H9 (cell line): ENCODE data around the gene SF3A1. TPM values are rescaled to one million over a fixed set of nuclear protein-coding genes. Genes with fewer than 3 reads are reported as not detected.

Source experiments
- DNase-seq: peaks from one replicate; pipeline ENCODE4 v3.0.0-alpha.2; 2017
- H2AFZ ChIP-seq: one replicate; pipeline ENCODE4 v1.6.1; 2013; ENCODE audit warnings: mild to moderate bottlenecking, low read length, control low read depth, moderate library complexity
- H2AK5ac ChIP-seq: 2 replicates; pipeline ENCODE4 v1.6.1; 2013; ENCODE audit warnings: low read length, control low read depth, mixed read lengths; ENCODE audit not compliant: insufficient read length
- H2BK120ac ChIP-seq: one replicate; pipeline ENCODE4 v1.6.1; 2013; ENCODE audit warnings: low read depth, mild to moderate bottlenecking, low read length, control low read depth, inconsistent platforms; ENCODE audit not compliant: poor library complexity, severe bottlenecking
- H2BK12ac ChIP-seq: 2 replicates; pipeline ENCODE4 v1.6.1; 2013; ENCODE audit warnings: low read length, control low read depth, mixed read lengths, low read depth; ENCODE audit not compliant: insufficient read length
- H2BK15ac ChIP-seq: 2 replicates; pipeline ENCODE4 v1.6.1; 2013; ENCODE audit warnings: low read depth, low read length, control low read depth
- H2BK20ac ChIP-seq: one replicate; pipeline ENCODE4 v1.6.1; 2013; ENCODE audit warnings: low read depth, mild to moderate bottlenecking, low read length, control low read depth, inconsistent platforms; ENCODE audit not compliant: poor library complexity, severe bottlenecking
- H2BK5ac ChIP-seq: 2 replicates; pipeline ENCODE4 v1.6.1; 2013; ENCODE audit warnings: low read length, control low read depth, mixed read lengths; ENCODE audit not compliant: insufficient read length
- H3K14ac ChIP-seq: 2 replicates; pipeline ENCODE4 v1.6.1; 2013; ENCODE audit warnings: low read length, control low read depth; ENCODE audit not compliant: insufficient read depth
- H3K18ac ChIP-seq: 2 replicates; pipeline ENCODE4 v1.6.1; 2013; ENCODE audit warnings: low read depth, mild to moderate bottlenecking, mixed read lengths, low read length, control low read depth; ENCODE audit not compliant: insufficient read length
- H3K23ac ChIP-seq: 2 replicates; pipeline ENCODE4 v1.6.1; 2013; ENCODE audit warnings: low read length, control low read depth, mixed read lengths, low read depth; ENCODE audit not compliant: insufficient read length
- H3K23me2 ChIP-seq: 2 replicates; pipeline ENCODE4 v1.6.1; 2013; ENCODE audit warnings: low read depth, mild to moderate bottlenecking, mixed read lengths, low read length, control low read depth; ENCODE audit not compliant: insufficient read length, poor library complexity, severe bottlenecking
- H3K27ac ChIP-seq: 2 replicates; pipeline ENCODE4 v1.5.1; 2013; ENCODE audit warnings: low read length, control low read depth, mixed read lengths, low read depth; ENCODE audit not compliant: insufficient read length
- H3K27me3 ChIP-seq: 2 replicates; pipeline ENCODE4 v1.6.1; 2013; ENCODE audit warnings: low read length, control low read depth, inconsistent platforms; ENCODE audit not compliant: insufficient read depth
- H3K4ac ChIP-seq: 2 replicates; pipeline ENCODE4 v1.6.1; 2013; ENCODE audit warnings: low read depth, mild to moderate bottlenecking, control low read depth, inconsistent platforms, low read length, moderate library complexity
- H3K4me1 ChIP-seq: 2 replicates; pipeline ENCODE4 v1.6.1; 2013; ENCODE audit warnings: low read length, control low read depth, inconsistent platforms; ENCODE audit not compliant: insufficient read depth
- H3K4me2 ChIP-seq: 2 replicates; pipeline ENCODE4 v1.6.1; 2013; ENCODE audit warnings: low read length, control low read depth, mixed read lengths; ENCODE audit not compliant: insufficient read length, insufficient read depth
- H3K56ac ChIP-seq: 2 replicates; pipeline ENCODE4 v1.6.1; 2013; ENCODE audit warnings: low read depth, mild to moderate bottlenecking, mixed read lengths, low read length, control low read depth; ENCODE audit not compliant: insufficient read length
- H3K79me1 ChIP-seq: 2 replicates; pipeline ENCODE4 v1.6.1; 2013; ENCODE audit warnings: low read depth, mild to moderate bottlenecking, moderate library complexity, low read length, control low read depth, inconsistent platforms; ENCODE audit not compliant: insufficient read depth, poor library complexity, severe bottlenecking
- H3K79me2 ChIP-seq: 2 replicates; pipeline ENCODE4 v1.6.1; 2013; ENCODE audit warnings: low read length, control low read depth, inconsistent platforms; ENCODE audit not compliant: insufficient read depth
- H3K9ac ChIP-seq: 2 replicates; pipeline ENCODE4 v1.6.1; 2013; ENCODE audit warnings: low read length, control low read depth, mixed read lengths; ENCODE audit not compliant: insufficient read length; ENCODE audit errors: extremely low read depth
- H3K9me3 ChIP-seq: one replicate; pipeline ENCODE4 v1.6.1; 2013; ENCODE audit warnings: low read depth, low read length, inconsistent platforms; ENCODE audit not compliant: control insufficient read depth
- H3T11ph ChIP-seq: one replicate; pipeline ENCODE4 v1.6.1; 2013; ENCODE audit warnings: mild to moderate bottlenecking, low read length, control low read depth, inconsistent platforms
- H4K20me1 ChIP-seq: one replicate; pipeline ENCODE4 v1.6.1; 2013; ENCODE audit not compliant: control insufficient read depth, insufficient read length, insufficient read depth
- H4K5ac ChIP-seq: 2 replicates; pipeline ENCODE4 v1.6.1; 2013; ENCODE audit warnings: low read depth, mild to moderate bottlenecking, mixed read lengths, low read length, control low read depth; ENCODE audit not compliant: insufficient read length
- H4K8ac ChIP-seq: replicated peaks from 2 replicates; pipeline ENCODE4 v1.6.1; 2013; ENCODE audit warnings: low read length, control low read depth, mixed read lengths, low read depth; ENCODE audit not compliant: insufficient read length
- H4K91ac ChIP-seq: 2 replicates; pipeline ENCODE4 v1.6.1; 2013; ENCODE audit warnings: low read depth, mild to moderate bottlenecking, moderate library complexity, mixed read lengths, low read length, control low read depth; ENCODE audit not compliant: insufficient read length
- H3K27ac Mint-ChIP-seq, 3 experiments: 2 replicates in 2 of 3; 3 replicates in 1 of 3; pipeline ENCODE4 v1.8.0; 2020 to 2021; ENCODE audit warnings: mixed read lengths in 3 of 3, mild to moderate bottlenecking in 1 of 3, moderate library complexity in 1 of 3
- H3K27me3 Mint-ChIP-seq: 2 replicates; pipeline ENCODE4 v1.8.0; 2021; ENCODE audit warnings: low read depth, mild to moderate bottlenecking, moderate library complexity, mixed read lengths
- H3K36me3 Mint-ChIP-seq, 3 experiments: 2 replicates in 2 of 3; 3 replicates in 1 of 3; pipeline ENCODE4 v1.8.0; 2020 to 2021; ENCODE audit warnings: low read depth in 3 of 3, mixed read lengths in 3 of 3; ENCODE audit not compliant: insufficient read depth in 1 of 3
- H3K4me1 Mint-ChIP-seq, 2 experiments: 2 replicates each; pipeline ENCODE4 v1.8.0; 2020; ENCODE audit warnings: mixed read lengths in 2 of 2
- H3K4me3 Mint-ChIP-seq, 2 experiments: 2 replicates in 1 of 2; 3 replicates in 1 of 2; pipeline ENCODE4 v1.8.0; 2020 to 2021; ENCODE audit warnings: mild to moderate bottlenecking in 2 of 2, mixed read lengths in 2 of 2, moderate library complexity in 1 of 2
- H3K9me3 Mint-ChIP-seq, 2 experiments: 2 replicates in 1 of 2; 3 replicates in 1 of 2; pipeline ENCODE4 v1.8.0; 2020; ENCODE audit warnings: mild to moderate bottlenecking in 2 of 2, mixed read lengths in 2 of 2, moderate library complexity in 1 of 2
- CTCF ChIP-seq: fragments of 200-600 bp; sonication (generic); conservative IDR thresholded peaks from 3 replicates; pipeline ENCODE4 v1.8.0; 2021; ENCODE audit warnings: antibody characterized with exemption, mild to moderate bottlenecking
- WGBS: extraction: QIAGEN DNeasy Blood & Tissue Kit; methylation state at CpG from one replicate; pipeline ENCODE4 v1.1.7; 2013; ENCODE audit warnings: missing lambda C conversion rate, low lambda C conversion rate, mixed read lengths; ENCODE audit not compliant: insufficient read length; ENCODE audit errors: extremely low coverage; 5-methylcytosine and 5-hydroxymethylcytosine counted together
- total RNA-seq: library from RNA; stranded (reverse); gene quantifications from 2 replicates; pipeline ENCODE4 v1.2.1, GENCODE V29; 2021

The SF3A1 gene
- total RNA-seq, 1 experiment from 2014 or later, result 225 TPM

- Mint-ChIP-seq H3K36me3 (peaks cover 2 to 46% (median 16%) of the 10 kb centered on the region in 3 experiments; a peak in 6 of 7 replicates), H3K9me3 (no peaks in the 10 kb centered on the region; a peak in 1 of 5 replicates), H3K27ac (peak overlapping the region in 1 of 3 experiments; percentile 29; a peak in 1 of 7 replicates), H3K4me3 (no peak overlapping the region), H3K4me1 (peaks cover 10 to 12% of the 10 kb centered on the region in 2 experiments), H3K27me3 (no peaks in the 10 kb centered on the region)
- no peak overlapping the region for H2BK20ac ChIP-seq
- H3K23ac ChIP-seq, result no peak overlapping the region
- no peaks in the 10 kb centered on the region for H3K79me2 ChIP-seq
- no peak for DNase-seq
- H2AK5ac ChIP-seq, result no peak overlapping the region
- H3K27me3 ChIP-seq, result no peaks in the 10 kb centered on the region
- no peaks in the 10 kb centered on the region for H3K79me1 ChIP-seq
- no peak overlapping the region for H4K8ac ChIP-seq
- H3K4me1 ChIP-seq, result no peaks in the 10 kb centered on the region; the same call in 1 of the 2 replicates
- no peak overlapping the region for H2BK120ac ChIP-seq
- no peak overlapping the region for H2BK15ac ChIP-seq
- no peak overlapping the region for H3K4ac ChIP-seq
- no peak overlapping the region for H3K18ac ChIP-seq
- no peak overlapping the region for H4K91ac ChIP-seq
- no peak overlapping the region for H3K9ac ChIP-seq
- H3K27ac ChIP-seq, result no peak overlapping the region
- no peak overlapping the region for H4K5ac ChIP-seq
- WGBS, result no CpG with 5 or more reads among the region's 4 CpGs
- H3K56ac ChIP-seq, result no peak overlapping the region
- H3K9me3 ChIP-seq, result no peaks in the 10 kb centered on the region
- no peaks in the 10 kb centered on the region for H4K20me1 ChIP-seq
- no peaks in the 10 kb centered on the region for H3K23me2 ChIP-seq
- H2BK5ac ChIP-seq, result no peak overlapping the region
- TF ChIP-seq CTCF, result no peak
- no peak overlapping the region for H3K14ac ChIP-seq
- no peak overlapping the region for H2BK12ac ChIP-seq
- no peak overlapping the region for H3T11ph ChIP-seq
- H2AFZ ChIP-seq, result no peak overlapping the region
- no peak overlapping the region for H3K4me2 ChIP-seq
These were observed 49.0 kb upstream of the SF3A1 start for GRCh38 chr22:30405731-30406130.
